KMS-11 (cell line): Measurements from ENCODE around the gene TEX14.
"Not testable (repeated sequence)": the region's sequence is repeated elsewhere in the genome, so short reads cannot be mapped to it uniquely, and the experiment has no call there.

ENCODE experiments used
- H2AFZ ChIP-seq: fragments of 200-600 bp; sonication (generic); 2 replicates; pipeline ENCODE4 v1.6.1; 2016; ENCODE audit warnings: antibody characterized with exemption, mixed run types, low read depth
- H3K27ac ChIP-seq: fragments of 200-600 bp; sonication (generic); 2 replicates; pipeline ENCODE4 v1.6.1; 2016; ENCODE audit warnings: mild to moderate bottlenecking, mixed run types
- H3K27me3 ChIP-seq: fragments of 200-600 bp; sonication (generic); 2 replicates; pipeline ENCODE4 v1.6.1; 2017; ENCODE audit warnings: mild to moderate bottlenecking, low read depth, mixed run types, moderate library complexity; ENCODE audit not compliant: insufficient read depth
- H3K36me3 ChIP-seq: fragments of 200-600 bp; sonication (generic); 2 replicates; pipeline ENCODE4 v1.6.1; 2017; ENCODE audit warnings: mild to moderate bottlenecking, mixed run types; ENCODE audit not compliant: insufficient read depth
- H3K4me1 ChIP-seq: fragments of 200-600 bp; sonication (generic); 2 replicates; pipeline ENCODE4 v1.6.1; 2016; ENCODE audit warnings: mild to moderate bottlenecking, low read depth, mixed run types; ENCODE audit not compliant: poor library complexity, severe bottlenecking
- H3K4me2 ChIP-seq: fragments of 200-600 bp; sonication (generic); 2 replicates; pipeline ENCODE4 v1.7.0; 2016; ENCODE audit warnings: mild to moderate bottlenecking, mixed run types
- H3K4me3 ChIP-seq: fragments of 200-600 bp; sonication (generic); IDR thresholded peaks from 2 replicates; pipeline ENCODE4 v1.6.1; 2017; ENCODE audit warnings: low read depth, low read length, mixed read lengths; ENCODE audit not compliant: insufficient read depth
- H3K79me2 ChIP-seq: fragments of 200-600 bp; sonication (generic); 2 replicates; pipeline ENCODE4 v1.6.1; 2016; ENCODE audit warnings: low read depth, mixed run types; ENCODE audit not compliant: insufficient read depth
- H3K9ac ChIP-seq: fragments of 200-600 bp; sonication (generic); 2 replicates; pipeline ENCODE4 v1.6.1; 2016; ENCODE audit warnings: mild to moderate bottlenecking, mixed run types
- H4K20me1 ChIP-seq: fragments of 200-600 bp; sonication (generic); 2 replicates; pipeline ENCODE4 v1.6.1; 2016; ENCODE audit warnings: mild to moderate bottlenecking, mixed run types; ENCODE audit not compliant: insufficient read depth
- CTCF ChIP-seq: fragments of 200-600 bp; sonication (generic); conservative IDR thresholded peaks from 2 replicates; pipeline ENCODE4 v1.6.1; 2017; ENCODE audit warnings: low read depth, mild to moderate bottlenecking, antibody characterized with exemption, low read length, moderate library complexity, mixed read lengths

TEX14 gene

GRCh38 chr17:58664302-58664701, 27.5 kb downstream of the TEX14 start:
- H3K9ac ChIP-seq, result no peak overlapping the region
- H3K79me2 ChIP-seq, result no peaks in the 10 kb centered on the region
- H3K4me2 ChIP-seq, result no peak overlapping the region
- TF ChIP-seq CTCF, result no peak
- no peaks in the 10 kb centered on the region for H3K36me3 ChIP-seq
- H3K4me1 ChIP-seq, result peaks cover 12% of the 10 kb centered on the region
- H3K4me3 ChIP-seq, result no peak overlapping the region
- H4K20me1 ChIP-seq, result no peaks in the 10 kb centered on the region
- no peak overlapping the region for H3K27ac ChIP-seq
- no peak overlapping the region for H2AFZ ChIP-seq
- no peaks in the 10 kb centered on the region for H3K27me3 ChIP-seq

GRCh38 chr17:58661499-58661898, 30.3 kb downstream of the TEX14 start:
- Histone ChIP-seq H3K4me2 (no peak overlapping the region), H2AFZ (no peak overlapping the region), H3K9ac (no peak overlapping the region), H3K36me3 (no peaks in the 10 kb centered on the region), H3K4me3 (no peak overlapping the region), H3K79me2 (no peaks in the 10 kb centered on the region), H3K4me1 (peaks cover 27% of the 10 kb centered on the region), H3K27me3 (no peaks in the 10 kb centered on the region), H4K20me1 (no peaks in the 10 kb centered on the region), H3K27ac (no peak overlapping the region)
- TF ChIP-seq CTCF, result no peak

GRCh38 chr17:58660621-58661020, 31.2 kb downstream of the TEX14 start:
- no peak for TF ChIP-seq CTCF
- Histone ChIP-seq H3K4me3 (no peak overlapping the region), H3K27me3 (no peaks in the 10 kb centered on the region), H3K9ac (no peak overlapping the region), H2AFZ (no peak overlapping the region), H3K4me1 (peaks cover 27% of the 10 kb centered on the region), H3K79me2 (no peaks in the 10 kb centered on the region), H3K36me3 (no peaks in the 10 kb centered on the region), H4K20me1 (no peaks in the 10 kb centered on the region), H3K27ac (no peak overlapping the region), H3K4me2 (no peak overlapping the region)

GRCh38 chr17:58659714-58660084, 32.1 kb downstream of the TEX14 start:
- H3K27ac ChIP-seq, result peak overlapping the region; percentile 96
- H3K4me1 ChIP-seq, result peaks cover 27% of the 10 kb centered on the region
- H3K9ac ChIP-seq, result peak overlapping the region; percentile 96
- not testable (repeated sequence) for H4K20me1 ChIP-seq, H3K4me3 ChIP-seq, H3K27me3 ChIP-seq, H3K79me2 ChIP-seq, H3K36me3 ChIP-seq
- peak overlapping the region; percentile 93 for H2AFZ ChIP-seq
- H3K4me2 ChIP-seq, result peak overlapping the region; percentile 62

GRCh38 chr17:58658804-58659713, 32.8 kb downstream of the TEX14 start:
- peaks cover 27% of the 10 kb centered on the region for H3K4me1 ChIP-seq
- no peaks in the 10 kb centered on the region for H4K20me1 ChIP-seq
- TF ChIP-seq CTCF, result no peak
- H3K27me3 ChIP-seq, result no peaks in the 10 kb centered on the region
- H3K79me2 ChIP-seq, result no peaks in the 10 kb centered on the region
- no peaks in the 10 kb centered on the region for H3K36me3 ChIP-seq
- peak overlapping the region; percentile 96 for H3K9ac ChIP-seq
- no peak overlapping the region for H3K4me3 ChIP-seq
- H3K27ac ChIP-seq, result peak overlapping the region; percentile 96
- H2AFZ ChIP-seq, result peak overlapping the region; percentile 93
- peak overlapping the region; percentile 62 for H3K4me2 ChIP-seq

GRCh38 chr17:58657962-58658803, 33.7 kb downstream of the TEX14 start:
- H3K27ac ChIP-seq, result peak overlapping the region; percentile 96
- H3K9ac ChIP-seq, result peak overlapping the region; percentile 96; the same call in 1 of the 2 replicates
- H2AFZ ChIP-seq, result peak overlapping the region; percentile 33; the same call in 1 of the 2 replicates
- not testable (repeated sequence) for H3K79me2 ChIP-seq, H4K20me1 ChIP-seq, H3K4me3 ChIP-seq, H3K27me3 ChIP-seq, H3K36me3 ChIP-seq
- peak overlapping the region; percentile 62 for H3K4me2 ChIP-seq
- H3K4me1 ChIP-seq, result peaks cover 27% of the 10 kb centered on the region
